ENCODE data around the gene CEP290.

GRCh38 chr12:88062474-88062873, 79.4 kb downstream of the CEP290 start:
- TF ChIP-seq SUZ12 (IDR thresholded peaks at IDR 0.05) (no peak), BHLHE40 (IDR thresholded peaks at IDR 0.05; ENCODE audit: borderline replicate concordance) (no peak), HDGF (IDR thresholded peaks at IDR 0.05; ENCODE audit: borderline replicate concordance) (no peak), PKNOX1 (IDR thresholded peaks at IDR 0.05) (no peak), NFRKB (IDR thresholded peaks at IDR 0.05) (no peak)
